ENCODE data around the gene CAPN10. TPM values are rescaled to one million over a fixed set of nuclear protein-coding genes. Genes with fewer than 3 reads are reported as not detected.
"Not testable (repeated sequence)": the region's sequence is repeated elsewhere in the genome, so short reads cannot be mapped to it uniquely, and the experiment has no call there.

The CAPN10 gene
- total RNA-seq, 1 donor from 2014 or later = 54.9 TPM

DNA sequence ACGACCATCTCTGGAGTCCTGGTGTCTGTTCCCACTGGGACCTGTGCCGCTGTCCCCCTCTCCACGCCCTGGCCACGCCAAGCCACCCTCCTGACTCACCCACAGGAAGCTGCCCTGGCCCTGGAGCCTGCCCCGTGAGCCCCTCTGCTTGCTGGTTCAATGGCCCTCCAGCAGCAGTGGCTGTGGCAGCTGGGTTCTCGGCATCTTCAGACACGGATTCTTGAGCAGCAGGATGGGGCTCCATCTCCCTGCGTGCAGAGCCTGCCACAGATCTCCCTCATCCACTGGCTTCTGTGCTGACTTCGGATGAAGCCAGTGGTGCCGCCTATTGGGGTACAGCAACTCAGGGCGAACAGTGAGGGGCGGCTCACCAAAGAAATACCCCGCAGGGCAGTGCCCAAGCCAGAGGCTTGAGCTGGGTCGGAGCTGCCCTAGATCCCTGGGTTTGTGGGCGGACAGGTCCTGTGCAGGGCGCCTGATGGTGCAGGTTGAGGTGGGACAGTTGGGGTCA, 14.0 kb downstream of the CAPN10 start:
- intact Hi-C loops (cut with micrococcal nuclease) = no loop called here

GRCh38 chr2:240601061-240601830, 14.7 kb downstream of the CAPN10 start:
- intact Hi-C loops (cut with micrococcal nuclease) = no loop called here

DNA sequence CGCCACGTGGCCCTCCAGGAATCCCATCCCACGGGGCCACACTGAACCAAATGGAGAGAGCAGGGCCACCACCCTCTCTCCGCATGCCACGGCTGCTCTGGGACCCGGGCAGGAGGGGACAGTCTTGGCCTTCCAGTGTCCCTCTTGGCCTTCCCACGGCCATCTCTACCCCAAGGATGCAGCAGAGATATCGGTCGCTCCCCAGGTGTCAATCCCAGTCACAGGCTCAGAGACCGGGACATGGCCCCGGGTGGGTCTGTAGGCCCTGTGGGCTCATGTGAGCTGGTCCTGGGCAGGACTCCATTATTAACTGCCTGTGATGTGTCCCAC, 15.3 kb downstream of the CAPN10 start:
- intact Hi-C loops (cut with micrococcal nuclease) = no loop called here

GRCh38 chr2:240602266-240603050, 15.9 kb downstream of the CAPN10 start:
- intact Hi-C loops (cut with micrococcal nuclease) = no loop called here

DNA sequence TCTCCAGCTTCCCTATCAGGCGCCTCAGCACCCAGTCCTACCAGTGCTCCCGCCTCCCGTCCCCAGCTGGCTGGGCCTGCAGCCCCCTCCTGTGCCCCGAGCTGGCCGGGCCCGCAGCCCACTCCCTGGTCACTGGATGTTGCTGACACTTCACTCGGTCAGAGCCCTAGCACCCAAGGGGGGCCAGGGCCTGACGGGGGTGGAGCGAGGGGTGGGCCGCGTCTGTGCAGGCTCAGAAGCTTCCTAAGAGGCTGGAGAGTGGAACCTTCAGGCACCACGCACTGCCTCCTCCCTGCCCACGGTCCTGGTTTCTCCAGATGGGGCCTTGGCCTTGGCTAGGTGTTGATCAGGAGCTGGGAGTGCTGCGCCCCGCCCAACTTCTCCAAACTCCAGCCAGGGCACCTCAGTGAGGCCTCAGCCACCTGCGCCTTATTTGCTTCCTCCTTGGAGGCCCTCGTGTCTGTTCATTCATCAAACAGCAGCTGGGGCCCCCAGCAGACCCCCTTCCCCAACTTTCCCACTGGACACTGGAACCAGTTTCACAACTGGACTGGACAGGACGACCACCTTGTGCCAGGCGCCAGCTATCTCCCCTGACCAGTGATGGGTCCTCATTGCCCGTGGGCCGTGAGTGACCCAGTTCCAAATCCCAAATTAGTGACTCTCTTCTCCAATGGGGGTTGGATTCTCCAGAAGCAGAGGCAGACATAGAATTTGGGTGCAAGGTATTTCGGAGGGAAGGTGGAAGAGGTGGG, 16.7 kb downstream of the CAPN10 start:
- intact Hi-C loops (cut with micrococcal nuclease) = no loop called here

DNA sequence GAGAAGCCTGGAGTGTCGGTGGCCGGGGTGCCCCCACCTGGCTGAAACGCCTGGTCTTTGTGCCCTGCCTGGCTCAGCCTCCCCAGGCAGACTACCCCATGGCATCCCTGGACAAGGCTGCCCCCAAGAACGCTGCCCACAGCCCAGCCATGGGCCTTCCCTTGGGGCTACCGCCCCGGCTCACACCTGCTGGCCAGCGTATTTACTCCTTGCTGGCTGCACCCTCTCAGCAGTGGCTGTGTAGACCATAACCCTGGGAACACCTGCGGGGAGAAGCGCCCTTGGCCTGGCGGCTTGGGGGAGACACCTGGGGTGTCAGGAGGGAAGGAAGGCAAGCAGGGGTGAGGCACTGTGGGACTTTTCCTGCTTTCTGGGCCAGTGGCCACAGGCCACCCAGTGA, 17.3 kb downstream of the CAPN10 start:
- intact Hi-C loops (cut with micrococcal nuclease) = no loop called here

DNA sequence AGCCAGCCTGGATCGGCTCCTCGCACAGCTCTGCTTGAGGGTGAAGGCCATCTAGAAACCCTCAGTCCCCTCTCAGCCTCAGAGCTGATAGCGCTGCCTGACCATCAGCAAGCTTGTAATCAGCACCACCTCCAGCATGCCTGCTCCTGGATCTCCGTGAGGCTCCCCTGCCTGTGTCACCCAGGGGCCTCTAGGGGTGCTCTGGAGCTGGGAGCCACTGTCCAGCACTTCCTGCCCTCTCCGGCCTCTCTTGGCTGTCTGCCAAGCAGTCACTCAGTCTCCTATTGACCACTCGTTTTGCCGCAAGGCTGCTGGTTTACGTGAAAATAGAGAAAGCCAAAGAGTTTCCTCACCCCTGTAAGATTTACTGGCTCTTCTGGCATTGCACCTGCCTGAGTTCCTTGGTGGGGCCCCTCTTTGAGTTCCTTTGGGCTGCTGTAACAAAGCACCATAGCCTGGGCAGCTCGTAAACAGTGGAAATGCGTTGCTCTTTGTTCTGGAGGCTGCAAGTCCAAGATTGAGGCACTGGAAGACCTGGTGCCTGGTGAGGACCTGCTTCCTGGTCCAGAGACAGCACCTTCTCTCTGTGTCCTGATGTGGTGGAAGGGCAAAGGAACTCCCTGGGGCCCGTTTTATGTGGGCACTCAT, 17.9 kb downstream of the CAPN10 start:
- intact Hi-C loops (cut with micrococcal nuclease) = no loop called here

DNA sequence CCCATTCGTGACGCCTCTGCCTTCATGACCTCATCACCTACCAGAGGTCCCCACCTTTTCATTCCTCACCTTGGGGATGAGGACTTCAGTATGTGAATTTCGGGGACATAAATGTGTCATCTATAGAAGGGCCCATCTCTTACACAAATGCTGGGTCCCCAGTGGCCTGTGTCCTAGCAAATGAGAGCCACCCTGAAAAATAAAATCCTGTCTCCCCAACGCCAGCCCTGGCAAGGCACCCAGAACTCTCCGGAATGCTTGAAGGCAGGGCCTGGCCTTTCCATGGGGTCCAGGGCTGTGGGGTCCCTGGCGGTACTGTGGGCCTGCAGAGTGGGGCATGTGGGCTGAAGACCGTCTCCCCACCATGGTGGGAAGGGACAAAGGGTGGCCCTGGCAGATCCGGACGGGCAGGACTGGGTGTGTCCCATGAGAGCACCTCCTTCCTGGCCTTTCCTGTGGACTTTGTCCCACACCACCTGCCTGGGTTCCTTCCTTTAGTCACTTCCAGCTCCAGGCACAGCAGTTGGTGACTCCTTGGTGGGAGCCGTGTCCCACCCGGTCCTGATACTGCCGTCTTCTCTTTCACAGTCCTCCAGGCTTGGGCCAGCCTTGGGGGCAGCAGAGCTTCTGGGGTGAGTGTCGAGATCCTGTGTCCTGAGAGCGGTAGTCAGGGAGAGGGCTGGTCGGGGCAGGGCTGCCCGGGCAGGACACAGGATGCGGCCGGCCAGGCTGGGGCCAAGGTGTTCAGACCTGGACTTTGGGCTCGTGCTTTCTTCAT, 18.6 kb downstream of the CAPN10 start:
- intact Hi-C loops (cut with micrococcal nuclease) = no loop called here

DNA sequence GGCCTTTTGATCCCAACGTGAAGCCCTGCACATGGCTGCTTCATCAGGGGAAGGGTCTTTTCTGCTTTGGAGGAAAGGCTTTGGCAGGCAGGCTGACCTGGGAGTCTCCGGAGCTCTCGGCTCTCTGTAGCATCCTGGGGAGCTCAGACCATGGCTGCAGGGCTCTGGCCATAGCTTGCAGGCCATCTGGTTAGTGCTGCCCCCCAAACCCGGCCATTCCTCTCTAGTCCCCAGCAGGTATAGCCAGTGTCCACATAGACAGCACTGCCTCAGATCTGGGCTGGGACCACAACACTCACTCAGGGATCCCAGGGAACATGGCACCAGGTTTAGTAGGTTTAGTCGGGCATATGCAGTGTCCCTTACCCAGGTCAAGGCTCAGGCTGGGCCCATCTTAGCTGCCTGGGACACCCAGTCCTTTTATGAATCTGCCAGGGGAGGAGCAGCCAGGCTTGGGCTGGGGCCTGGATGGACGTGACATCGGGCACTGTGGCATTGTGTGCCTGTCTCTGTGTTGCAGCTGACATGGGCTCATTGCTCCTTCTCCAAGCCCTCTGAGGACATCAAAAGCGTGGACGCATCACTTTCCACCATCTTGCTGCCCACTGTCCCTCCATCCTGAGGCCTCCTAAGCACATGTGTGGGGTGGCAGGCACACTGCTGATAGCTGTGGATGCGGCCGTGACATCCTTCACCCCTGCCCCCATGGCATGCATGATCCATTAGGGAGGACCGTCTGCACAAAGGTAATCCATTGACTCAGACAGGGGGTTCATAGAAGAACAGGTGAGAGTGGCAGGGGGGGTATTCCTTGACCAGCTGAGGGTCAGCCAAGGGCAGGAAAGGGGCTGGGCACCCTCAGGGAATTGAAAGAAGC, 19.6 kb downstream of the CAPN10 start:
- intact Hi-C loops (cut with micrococcal nuclease) = no loop called here

DNA sequence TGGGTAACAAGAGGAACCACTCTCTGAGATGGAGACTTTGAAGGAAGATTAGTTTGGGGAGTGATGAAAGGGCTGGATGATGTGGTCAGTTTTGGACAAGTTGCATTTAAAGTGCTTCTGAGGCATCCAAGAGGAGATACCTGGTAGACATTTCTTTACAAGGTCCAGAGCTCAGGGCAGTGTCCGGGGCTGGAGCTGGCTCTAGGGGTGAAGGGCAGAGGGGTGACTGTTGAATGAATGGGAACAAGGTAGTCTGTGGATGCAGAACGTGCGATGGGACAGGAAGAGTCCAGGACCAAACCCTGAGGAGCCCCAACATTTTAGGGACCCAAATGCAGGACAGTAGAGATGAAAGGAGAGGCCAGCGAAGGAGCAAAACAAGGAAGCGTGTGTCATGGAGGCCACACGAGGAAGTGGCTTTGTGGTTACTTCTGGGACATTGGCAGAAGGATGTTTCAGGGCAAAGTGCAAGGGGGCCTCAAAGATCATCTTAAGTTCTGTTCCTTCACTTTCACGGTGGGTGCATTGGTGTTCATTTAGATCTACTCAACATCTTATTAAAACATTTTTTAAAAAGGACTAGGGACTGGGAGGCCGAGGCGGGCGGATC, 25.2 kb downstream of the CAPN10 start:
- intact Hi-C loops (cut with micrococcal nuclease) = no loop called here

- intact Hi-C loops (cut with micrococcal nuclease) = loop anchor here (1.0 kb wide), 1 partner anchor 8 kb away; no protein-coding TSS in a partner anchor
Measured at GRCh38 chr2:240613781-240614180, 27.2 kb downstream of the CAPN10 start.

GRCh38 chr2:240614391-240614790, 27.9 kb downstream of the CAPN10 start:
- intact Hi-C loops (cut with micrococcal nuclease) = no loop called here

DNA sequence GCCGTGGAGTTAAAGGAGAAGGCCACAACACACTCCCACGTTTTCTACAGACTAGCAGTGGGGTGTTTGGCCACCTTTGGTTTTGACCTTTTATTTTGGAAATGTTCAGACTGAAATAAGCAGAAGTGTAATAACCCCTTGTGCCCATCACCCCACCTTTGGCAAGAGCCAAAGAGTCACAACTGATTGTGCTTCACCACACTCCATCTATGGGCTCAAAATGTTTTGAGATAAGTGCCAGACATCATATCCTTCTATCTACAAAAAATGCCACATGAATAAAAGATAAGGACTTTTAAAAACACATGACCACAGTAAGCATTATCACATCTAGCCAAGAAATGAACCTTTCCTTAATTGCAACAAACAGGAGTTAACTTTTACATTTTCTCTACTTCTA, 28.9 kb downstream of the CAPN10 start:
- intact Hi-C loops (cut with micrococcal nuclease) = no loop called here

GRCh38 chr2:240615820-240616547, 29.4 kb downstream of the CAPN10 start:
- intact Hi-C loops (cut with micrococcal nuclease) = no loop called here

DNA sequence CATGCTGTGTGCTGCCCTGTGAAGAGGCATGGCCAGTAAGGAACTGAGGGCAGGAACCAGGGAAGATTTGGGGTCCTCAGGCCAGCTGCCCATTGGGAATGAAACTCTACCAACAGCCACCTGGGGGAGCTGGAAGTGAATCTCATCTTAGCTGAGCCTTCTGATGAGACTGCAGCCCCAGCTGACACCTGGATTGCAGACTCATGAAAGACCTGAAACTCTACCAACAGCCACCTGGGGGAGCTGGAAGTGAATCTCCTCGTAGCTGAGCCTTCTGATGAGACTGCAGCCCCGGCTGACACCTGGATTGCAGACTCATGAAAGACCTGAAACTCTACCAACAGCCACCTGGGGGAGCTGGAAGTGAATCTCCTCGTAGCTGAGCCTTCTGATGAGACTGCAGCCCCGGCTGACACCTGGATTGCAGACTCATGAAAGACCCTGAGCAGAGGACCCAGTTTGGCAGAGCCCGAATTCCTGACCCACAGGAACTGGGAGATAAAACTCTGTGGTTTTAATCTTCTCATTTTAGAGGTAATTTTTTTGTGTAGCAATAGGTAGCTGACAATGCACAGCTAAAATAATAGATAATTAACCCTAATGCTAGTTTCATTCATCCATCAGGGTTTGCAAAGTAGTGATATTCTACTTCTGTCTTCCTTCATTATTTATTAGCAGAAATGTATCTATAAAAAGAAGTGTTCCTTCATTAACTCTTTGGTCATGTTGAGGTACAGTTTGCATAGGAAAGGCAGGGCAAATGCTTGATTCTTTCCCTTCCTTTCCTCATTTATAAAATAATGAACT, 30.5 kb downstream of the CAPN10 start:
- intact Hi-C loops (cut with micrococcal nuclease) = not testable (repeated sequence)

DNA sequence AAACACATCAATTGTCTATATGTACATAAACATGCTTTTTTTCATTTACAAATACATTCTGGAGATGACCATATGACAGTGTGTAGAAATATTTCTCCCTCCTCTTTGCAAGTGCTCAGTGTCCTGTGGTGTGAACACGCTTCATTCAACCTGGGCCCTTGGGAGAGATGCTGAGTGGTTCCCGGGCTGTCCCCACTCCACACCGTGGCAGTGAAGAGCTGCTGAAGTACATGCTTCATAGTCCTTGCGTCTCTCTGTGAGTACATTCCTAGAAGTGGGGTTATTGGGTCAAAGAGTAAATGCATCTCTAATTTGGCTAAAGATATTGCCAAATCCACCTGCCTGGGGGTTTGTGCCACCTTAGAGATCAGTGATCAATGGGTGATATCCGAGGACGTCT, 32.2 kb downstream of the CAPN10 start:
- intact Hi-C loops (cut with micrococcal nuclease) = no loop called here

DNA sequence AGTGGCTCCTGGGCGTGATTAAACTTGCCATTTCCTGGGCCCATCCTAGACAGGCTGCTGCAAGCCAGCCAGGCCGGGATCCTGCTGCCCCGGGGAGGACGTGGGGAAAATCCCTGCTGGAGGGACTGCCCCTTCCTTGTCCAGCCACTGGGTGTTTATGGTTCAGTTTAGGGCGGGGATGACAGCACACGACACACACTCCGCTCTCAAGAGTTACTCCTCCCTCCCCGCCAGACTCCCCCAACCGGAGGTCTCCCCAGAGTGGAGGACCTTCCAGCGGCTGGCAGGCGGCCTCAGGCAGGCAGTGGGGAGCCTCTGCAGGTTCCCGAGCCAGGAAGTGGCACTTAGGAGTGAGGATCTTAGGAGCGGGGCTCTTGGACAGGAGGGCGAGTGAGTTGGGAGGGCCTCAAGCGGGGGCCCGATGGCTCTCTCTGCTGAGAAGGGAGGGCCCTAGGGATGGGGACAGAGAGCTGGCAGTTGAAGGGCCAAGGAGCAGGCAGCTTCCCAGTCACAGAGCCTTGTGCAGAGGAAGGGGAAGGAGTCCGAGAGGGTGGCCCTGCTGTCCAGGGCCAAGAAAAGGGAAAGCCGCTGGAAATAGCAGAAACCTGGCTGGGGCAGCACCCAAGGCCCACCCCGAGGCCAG, 33.1 kb downstream of the CAPN10 start:
- intact Hi-C loops (cut with micrococcal nuclease) = no loop called here
